DOHH2 (cell line): ENCODE measurements around the gene PCBP3.

ENCODE experiments used
- CTCF ChIP-seq: fragments of 200-600 bp; sonication (generic); IDR thresholded peaks from one replicate; pipeline ENCODE4 v1.5.1; 2014; ENCODE audit warnings: antibody characterized with exemption, mild to moderate bottlenecking, low read depth, low read length; ENCODE audit not compliant: poor library complexity, severe bottlenecking
- EZH2phosphoT487 ChIP-seq: fragments of 200-600 bp; sonication (generic); IDR thresholded peaks from 2 replicates; pipeline ENCODE4 v1.6.1; 2017; ENCODE audit warnings: borderline replicate concordance, mild to moderate bottlenecking, antibody characterized with exemption, low read length, moderate library complexity, mixed read lengths

GRCh38 chr21:45929449-45929848 lies 285.9 kb downstream of the PCBP3 start:
- TF ChIP-seq CTCF (no peak), EZH2phosphoT487 (no peak)
